Measurements from ENCODE around the gene RBBP8.

GRCh38 chr18:23038712-23039111 lies 105.6 kb downstream of the RBBP8 start:
- TF ChIP-seq, protein P1, sequence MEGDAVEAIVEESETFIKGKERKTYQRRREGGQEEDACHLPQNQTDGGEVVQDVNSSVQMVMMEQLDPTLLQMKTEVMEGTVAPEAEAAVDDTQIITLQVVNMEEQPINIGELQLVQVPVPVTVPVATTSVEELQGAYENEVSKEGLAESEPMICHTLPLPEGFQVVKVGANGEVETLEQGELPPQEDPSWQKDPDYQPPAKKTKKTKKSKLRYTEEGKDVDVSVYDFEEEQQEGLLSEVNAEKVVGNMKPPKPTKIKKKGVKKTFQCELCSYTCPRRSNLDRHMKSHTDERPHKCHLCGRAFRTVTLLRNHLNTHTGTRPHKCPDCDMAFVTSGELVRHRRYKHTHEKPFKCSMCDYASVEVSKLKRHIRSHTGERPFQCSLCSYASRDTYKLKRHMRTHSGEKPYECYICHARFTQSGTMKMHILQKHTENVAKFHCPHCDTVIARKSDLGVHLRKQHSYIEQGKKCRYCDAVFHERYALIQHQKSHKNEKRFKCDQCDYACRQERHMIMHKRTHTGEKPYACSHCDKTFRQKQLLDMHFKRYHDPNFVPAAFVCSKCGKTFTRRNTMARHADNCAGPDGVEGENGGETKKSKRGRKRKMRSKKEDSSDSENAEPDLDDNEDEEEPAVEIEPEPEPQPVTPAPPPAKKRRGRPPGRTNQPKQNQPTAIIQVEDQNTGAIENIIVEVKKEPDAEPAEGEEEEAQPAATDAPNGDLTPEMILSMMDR (IDR thresholded peaks at IDR 0.05; ENCODE audit: extremely low read depth in 1 of 2, insufficient read depth in 1 of 2, low read depth in 1 of 2, low read length in 2 of 2), result no peak
- no peak for TF ChIP-seq MAX (IDR thresholded peaks at IDR 0.05; ENCODE audit: insufficient read depth, insufficient read length)
